Stomach (tissue), 9 donors: ENCODE data around the gene NAP1L4. TPM values are rescaled to one million over a fixed set of nuclear protein-coding genes. Genes with fewer than 3 reads are reported as not detected.

Experiments used
- DNase-seq, 2 donors: peaks; one replicate each; pipeline versions ENCODE4 v3.0.0 to v3.0.0-alpha.2; 2013 to 2019
- H3K27ac ChIP-seq, 5 donors: fragments of 200-600 bp in 4 of 5; sonication (generic) in 4 of 5; one replicate each; pipeline ENCODE4 v1.5.1; 2013 to 2019; ENCODE audit warnings: mild to moderate bottlenecking in 1 of 5, moderate library complexity in 1 of 5
- H3K27me3 ChIP-seq, 3 donors: fragments of 200-600 bp; sonication (generic); one replicate each; pipeline ENCODE4 v1.5.1; 2017 to 2019; ENCODE audit warnings: mixed run types in 1 of 3
- H3K36me3 ChIP-seq, 4 donors: fragments of 200-600 bp; sonication (generic); 1 replicate in 3 of 4; 2 replicates in 1 of 4; pipeline ENCODE4 v1.5.1; 2016 to 2019
- H3K4me1 ChIP-seq, 4 donors: fragments of 200-600 bp; sonication (generic); one replicate each; pipeline ENCODE4 v1.5.1; 2016 to 2019
- H3K4me3 ChIP-seq, 4 donors: fragments of 200-600 bp; sonication (generic) in 3 of 4; one replicate each; pipeline ENCODE4 v1.5.1; 2016 to 2019; ENCODE audit warnings: mild to moderate bottlenecking in 1 of 4
- H3K9me3 ChIP-seq, 4 donors: fragments of 200-600 bp; sonication (generic); one replicate each; pipeline ENCODE4 v1.5.1; 2016 to 2019
- EP300 ChIP-seq: sonication (generic); formaldehyde crosslinking; IDR thresholded peaks from one replicate; pipeline ENCODE4 v1.6.1; 2017; ENCODE audit warnings: antibody characterized with exemption
- POLR2A ChIP-seq, 4 donors: fragments of 450-650 bp; IDR thresholded peaks; one replicate each; pipeline ENCODE4 v1.6.1; 2016; ENCODE audit warnings: antibody characterized with exemption in 4 of 4, control low read depth in 2 of 4, mild to moderate bottlenecking in 1 of 4, moderate library complexity in 1 of 4
- POLR2AphosphoS5 ChIP-seq, 3 donors: sonication (generic); formaldehyde crosslinking; IDR thresholded peaks; one replicate each; pipeline ENCODE4 v1.6.1; 2016; ENCODE audit warnings: antibody characterized with exemption in 3 of 3
- WGBS, 5 donors: extraction: QIAGEN DNeasy Blood & Tissue Kit in 3 of 5; methylation state at CpG; one replicate each; pipeline versions ENCODE4 v1.1.5 to v1.1.7; 2013 to 2018; 5-methylcytosine and 5-hydroxymethylcytosine counted together
- intact Hi-C: fragments of 100-400 bp; cut with DNase I; formaldehyde crosslinking; loops from one replicate; pipeline ENCODE4 v1.15.1; 2023; ENCODE audit warnings: low total_unique reads
- polyA plus RNA-seq, 3 donors: library from polyadenylated mRNA; stranded (reverse); fragments of 200-250 nt; gene quantifications; one replicate each; pipeline ENCODE4 v1.2.3, GENCODE V29; 2013
- total RNA-seq, 5 donors: library from RNA; depleted of rRNA; stranded (reverse); fragments of >200 nt; gene quantifications; one replicate each; pipeline versions ENCODE4 v1.1.0 to v1.2.3, GENCODE V29; 2014 to 2016
- TF ChIP-seq, protein P1 (sequence below), 7 experiments: fragments of 450-650 bp in 4 of 7; fragments of 200-600 bp in 3 of 7; sonication (generic) in 3 of 7; IDR thresholded peaks; one replicate each; pipeline ENCODE4 v1.5.1; 2016 to 2019; ENCODE audit warnings: antibody characterized with exemption in 7 of 7, control low read depth in 2 of 7, mild to moderate bottlenecking in 1 of 7
- donor health status: healthy with polysubstance abuse.
- donor health status: Bipolar disorder and iron deficiency.
- donor health status: healthy.

The NAP1L4 gene
- total and polyA plus RNA-seq, 8 donors: 61.3 to 438 (median 121) TPM

- WGBS, 5 donors: 87 to 93% (median 89%) methylated on average over 6 of the region's 6 CpGs
- intact Hi-C loops: no loop called here
- peaks cover 86 to 100% (median 100%) of the 10 kb centered on the region in 4 donors for H3K36me3 ChIP-seq
- H3K27ac ChIP-seq: no peak overlapping the region
- no peak for DNase-seq
- no peaks in the 10 kb centered on the region for H3K27me3 ChIP-seq
- TF ChIP-seq EP300 (no peak), POLR2A (IDR thresholded peaks at IDR 0.05) (no peak), POLR2AphosphoS5 (IDR thresholded peaks at IDR 0.05) (no peak)
- TF ChIP-seq, protein P1, sequence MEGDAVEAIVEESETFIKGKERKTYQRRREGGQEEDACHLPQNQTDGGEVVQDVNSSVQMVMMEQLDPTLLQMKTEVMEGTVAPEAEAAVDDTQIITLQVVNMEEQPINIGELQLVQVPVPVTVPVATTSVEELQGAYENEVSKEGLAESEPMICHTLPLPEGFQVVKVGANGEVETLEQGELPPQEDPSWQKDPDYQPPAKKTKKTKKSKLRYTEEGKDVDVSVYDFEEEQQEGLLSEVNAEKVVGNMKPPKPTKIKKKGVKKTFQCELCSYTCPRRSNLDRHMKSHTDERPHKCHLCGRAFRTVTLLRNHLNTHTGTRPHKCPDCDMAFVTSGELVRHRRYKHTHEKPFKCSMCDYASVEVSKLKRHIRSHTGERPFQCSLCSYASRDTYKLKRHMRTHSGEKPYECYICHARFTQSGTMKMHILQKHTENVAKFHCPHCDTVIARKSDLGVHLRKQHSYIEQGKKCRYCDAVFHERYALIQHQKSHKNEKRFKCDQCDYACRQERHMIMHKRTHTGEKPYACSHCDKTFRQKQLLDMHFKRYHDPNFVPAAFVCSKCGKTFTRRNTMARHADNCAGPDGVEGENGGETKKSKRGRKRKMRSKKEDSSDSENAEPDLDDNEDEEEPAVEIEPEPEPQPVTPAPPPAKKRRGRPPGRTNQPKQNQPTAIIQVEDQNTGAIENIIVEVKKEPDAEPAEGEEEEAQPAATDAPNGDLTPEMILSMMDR (IDR thresholded peaks at IDR 0.05): no peak
- no peaks in the 10 kb centered on the region for H3K9me3 ChIP-seq
- no peak overlapping the region for H3K4me3 ChIP-seq
- peaks cover 0 to 8% (median 0%) of the 10 kb centered on the region in 4 donors for H3K4me1 ChIP-seq
These were observed 37.9 kb downstream of the NAP1L4 start for GRCh38 chr11:2954263-2954662.

DNA sequence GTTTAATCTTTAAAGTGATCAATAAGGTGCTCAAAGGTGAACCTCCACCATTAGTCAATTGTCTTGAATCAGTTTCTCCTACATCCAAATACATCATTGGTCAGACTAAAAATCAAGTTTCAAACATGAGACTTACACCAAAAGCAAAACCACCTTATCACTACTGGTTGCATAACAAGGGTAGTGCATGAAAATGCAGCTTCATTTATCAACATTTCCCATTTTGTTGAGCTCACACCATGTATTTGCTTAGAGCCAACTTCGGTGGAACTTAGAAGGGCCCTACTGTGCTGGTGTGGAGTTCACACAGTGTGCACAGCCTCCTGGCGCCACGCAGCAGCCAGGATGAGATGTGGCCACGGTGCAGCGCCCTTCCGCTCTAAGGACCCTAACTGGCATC is 39.8 kb downstream of the NAP1L4 start:
- Histone ChIP-seq H3K9me3 (no peaks in the 10 kb centered on the region), H3K4me1 (peaks cover 0 to 8% (median 0%) of the 10 kb centered on the region in 4 donors), H3K36me3 (peaks cover 77 to 100% (median 100%) of the 10 kb centered on the region in 4 donors), H3K27ac (no peak overlapping the region), H3K27me3 (no peaks in the 10 kb centered on the region), H3K4me3 (no peak overlapping the region)
- DNase-seq: no peak
- WGBS, 5 donors: 61 to 82% (median 71%) methylated on average over 6 of the region's 6 CpGs
- TF ChIP-seq, protein P1 (IDR thresholded peaks at IDR 0.05): no peak
- no peak for TF ChIP-seq POLR2AphosphoS5 (IDR thresholded peaks at IDR 0.05)
- no peak for TF ChIP-seq EP300
- no peak for TF ChIP-seq POLR2A (IDR thresholded peaks at IDR 0.05)
- intact Hi-C loops: no loop called here

GRCh38 chr11:2951231-2952110 is 40.7 kb downstream of the NAP1L4 start:
- DNase-seq: no peak
- intact Hi-C loops: no loop called here
- Histone ChIP-seq H3K4me3 (no peak overlapping the region), H3K36me3 (peaks cover 70 to 100% (median 98%) of the 10 kb centered on the region in 4 donors), H3K27ac (no peak overlapping the region), H3K27me3 (no peaks in the 10 kb centered on the region), H3K4me1 (peaks cover 0 to 12% (median 1%) of the 10 kb centered on the region in 4 donors), H3K9me3 (no peaks in the 10 kb centered on the region)
- 74 to 82% (median 76%) methylated on average over 9 of the region's 9 CpGs for WGBS, 5 donors
- no peak for TF ChIP-seq POLR2AphosphoS5 (IDR thresholded peaks at IDR 0.05)
- TF ChIP-seq, protein P1 (IDR thresholded peaks at IDR 0.05): no peak
- TF ChIP-seq POLR2A (IDR thresholded peaks at IDR 0.05): no peak
- no peak for TF ChIP-seq EP300

GRCh38 chr11:2950825-2951224 is 41.3 kb downstream of the NAP1L4 start:
- WGBS, 5 donors: 70 to 82% (median 77%) methylated on average over 1 of the region's 1 CpG
- TF ChIP-seq POLR2AphosphoS5 (IDR thresholded peaks at IDR 0.05) (no peak), POLR2A (IDR thresholded peaks at IDR 0.05) (no peak), EP300 (no peak)
- TF ChIP-seq, protein P1 (IDR thresholded peaks at IDR 0.05): no peak

More at GRCh38 chr11:2950825-2951224, 41.3 kb downstream of the NAP1L4 start:
- Histone ChIP-seq H3K4me1 (peaks cover 3 to 18% (median 7%) of the 10 kb centered on the region in 4 donors), H3K27ac (no peak overlapping the region), H3K9me3 (no peaks in the 10 kb centered on the region), H3K36me3 (peaks cover 63 to 96% (median 94%) of the 10 kb centered on the region in 4 donors), H3K4me3 (no peak overlapping the region), H3K27me3 (no peaks in the 10 kb centered on the region)
- no peak for DNase-seq
- intact Hi-C loops: no loop called here
